Gastroesophageal sphincter (tissue), 4 donors: Measurements from ENCODE around the gene RGS21. TPM values are rescaled to one million over a fixed set of nuclear protein-coding genes. Genes with fewer than 3 reads are reported as not detected.

Experiments used
- ATAC-seq: fragments of 150-250 bp; one replicate; pipeline ENCODE4 v1.9.1; 2016; ENCODE audit warnings: mild to moderate bottlenecking, moderate library complexity
- H3K27ac ChIP-seq, 4 donors: fragments of 200-600 bp; sonication (generic) in 3 of 4; 1 replicate in 3 of 4; 2 replicates in 1 of 4; pipeline ENCODE4 v1.5.1; 2016 to 2019
- H3K27me3 ChIP-seq: fragments of 200-600 bp; sonication (generic); one replicate; pipeline ENCODE4 v1.5.1; 2019
- H3K36me3 ChIP-seq, 2 donors: fragments of 200-600 bp; sonication (generic); one replicate each; pipeline ENCODE4 v1.5.1; 2019; ENCODE audit warnings: control low read depth in 1 of 2
- H3K4me1 ChIP-seq, 3 donors: fragments of 200-600 bp; sonication (generic); 1 replicate in 2 of 3; 2 replicates in 1 of 3; pipeline ENCODE4 v1.5.1; 2016 to 2019; ENCODE audit warnings: control low read depth in 2 of 3
- H3K4me3 ChIP-seq, 2 donors: fragments of 200-600 bp; sonication (generic); one replicate each; pipeline ENCODE4 v1.5.1; 2019; ENCODE audit warnings: mild to moderate bottlenecking in 1 of 2, moderate library complexity in 1 of 2
- H3K9me3 ChIP-seq, 3 donors: fragments of 200-600 bp; sonication (generic); one replicate each; pipeline ENCODE4 v1.5.1; 2017 to 2019; ENCODE audit warnings: control low read depth in 2 of 3
- EP300 ChIP-seq: sonication (generic); formaldehyde crosslinking; IDR thresholded peaks from one replicate; pipeline ENCODE4 v1.6.1; 2017; ENCODE audit warnings: antibody characterized with exemption, mild to moderate bottlenecking
- POLR2A ChIP-seq, 2 donors: fragments of 450-650 bp; IDR thresholded peaks; one replicate each; pipeline ENCODE4 v1.6.1; 2017; ENCODE audit warnings: antibody characterized with exemption in 2 of 2, mild to moderate bottlenecking in 2 of 2, moderate library complexity in 1 of 2
- POLR2AphosphoS5 ChIP-seq: sonication (generic); formaldehyde crosslinking; IDR thresholded peaks from one replicate; pipeline ENCODE4 v1.6.1; 2017; ENCODE audit warnings: antibody characterized with exemption
- WGBS, 2 donors: methylation state at CpG; one replicate each; pipeline ENCODE4 v1.1.5; 2018; ENCODE audit warnings: low coverage in 1 of 2; 5-methylcytosine and 5-hydroxymethylcytosine counted together
- total RNA-seq, 4 donors: library from RNA; depleted of rRNA; stranded (reverse); fragments of >200 nt; gene quantifications; one replicate each; pipeline ENCODE4 v1.1.0, GENCODE V29; 2016
- TF ChIP-seq, protein P1 (sequence below), 4 experiments: fragments of 200-600 bp in 2 of 4; fragments of 450-650 bp in 2 of 4; sonication (generic) in 1 of 4; IDR thresholded peaks; one replicate each; pipeline ENCODE4 v1.5.1; 2017 to 2019; ENCODE audit warnings: antibody characterized with exemption in 4 of 4, mild to moderate bottlenecking in 2 of 4, moderate library complexity in 2 of 4

The RGS21 gene, protein sequence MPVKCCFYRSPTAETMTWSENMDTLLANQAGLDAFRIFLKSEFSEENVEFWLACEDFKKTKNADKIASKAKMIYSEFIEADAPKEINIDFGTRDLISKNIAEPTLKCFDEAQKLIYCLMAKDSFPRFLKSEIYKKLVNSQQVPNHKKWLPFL
- not detected for total RNA-seq

DNA sequence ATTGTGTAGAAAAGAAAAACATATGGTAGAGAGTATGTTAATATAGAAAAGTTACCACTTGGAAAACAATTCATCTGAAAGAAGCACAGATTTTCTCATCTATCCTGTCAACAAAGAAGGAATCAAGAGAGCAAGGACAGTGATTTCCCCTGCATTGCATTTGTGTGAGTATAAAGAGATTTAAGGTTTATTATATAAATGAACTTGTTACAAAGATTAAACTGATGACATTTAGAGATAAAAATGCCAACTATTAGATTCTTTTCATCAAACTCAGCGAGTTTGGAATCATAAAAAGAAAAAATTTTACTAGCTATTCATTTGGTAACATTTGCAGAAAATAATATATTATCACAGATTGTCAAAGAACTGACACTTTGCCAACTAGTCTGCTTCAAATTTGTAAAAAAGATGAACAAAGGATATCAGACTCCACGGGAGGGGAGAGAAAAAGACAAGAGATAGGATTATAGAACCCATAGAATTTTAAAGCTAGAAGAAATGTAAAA lies at the start of gene RGS21:
Gene RGS21, plus strand, starts transcription at position 51 of the 509 bp plus-strand sequence. CDS start 26,045 bp downstream, outside the sequence.
- Histone ChIP-seq H3K27ac (no peak within 1 kb of the TSS), H3K36me3 (no peaks in the 10 kb centered on the region), H3K4me1 (no peaks in the 10 kb centered on the region), H3K4me3 (no peak within 1 kb of the TSS), H3K27me3 (no peaks in the 10 kb centered on the region), H3K9me3 (no peaks in the 10 kb centered on the region)
- 33 to 47% methylated on average over 2 of the region's 2 CpGs for whole genome bisulfite sequencing, 2 donors
- TF ChIP-seq POLR2A (IDR thresholded peaks at IDR 0.05) (no peak), EP300 (no peak), POLR2AphosphoS5 (no peak)
- TF ChIP-seq, protein P1, sequence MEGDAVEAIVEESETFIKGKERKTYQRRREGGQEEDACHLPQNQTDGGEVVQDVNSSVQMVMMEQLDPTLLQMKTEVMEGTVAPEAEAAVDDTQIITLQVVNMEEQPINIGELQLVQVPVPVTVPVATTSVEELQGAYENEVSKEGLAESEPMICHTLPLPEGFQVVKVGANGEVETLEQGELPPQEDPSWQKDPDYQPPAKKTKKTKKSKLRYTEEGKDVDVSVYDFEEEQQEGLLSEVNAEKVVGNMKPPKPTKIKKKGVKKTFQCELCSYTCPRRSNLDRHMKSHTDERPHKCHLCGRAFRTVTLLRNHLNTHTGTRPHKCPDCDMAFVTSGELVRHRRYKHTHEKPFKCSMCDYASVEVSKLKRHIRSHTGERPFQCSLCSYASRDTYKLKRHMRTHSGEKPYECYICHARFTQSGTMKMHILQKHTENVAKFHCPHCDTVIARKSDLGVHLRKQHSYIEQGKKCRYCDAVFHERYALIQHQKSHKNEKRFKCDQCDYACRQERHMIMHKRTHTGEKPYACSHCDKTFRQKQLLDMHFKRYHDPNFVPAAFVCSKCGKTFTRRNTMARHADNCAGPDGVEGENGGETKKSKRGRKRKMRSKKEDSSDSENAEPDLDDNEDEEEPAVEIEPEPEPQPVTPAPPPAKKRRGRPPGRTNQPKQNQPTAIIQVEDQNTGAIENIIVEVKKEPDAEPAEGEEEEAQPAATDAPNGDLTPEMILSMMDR (IDR thresholded peaks at IDR 0.05): no peak
- no peak for ATAC-seq

DNA sequence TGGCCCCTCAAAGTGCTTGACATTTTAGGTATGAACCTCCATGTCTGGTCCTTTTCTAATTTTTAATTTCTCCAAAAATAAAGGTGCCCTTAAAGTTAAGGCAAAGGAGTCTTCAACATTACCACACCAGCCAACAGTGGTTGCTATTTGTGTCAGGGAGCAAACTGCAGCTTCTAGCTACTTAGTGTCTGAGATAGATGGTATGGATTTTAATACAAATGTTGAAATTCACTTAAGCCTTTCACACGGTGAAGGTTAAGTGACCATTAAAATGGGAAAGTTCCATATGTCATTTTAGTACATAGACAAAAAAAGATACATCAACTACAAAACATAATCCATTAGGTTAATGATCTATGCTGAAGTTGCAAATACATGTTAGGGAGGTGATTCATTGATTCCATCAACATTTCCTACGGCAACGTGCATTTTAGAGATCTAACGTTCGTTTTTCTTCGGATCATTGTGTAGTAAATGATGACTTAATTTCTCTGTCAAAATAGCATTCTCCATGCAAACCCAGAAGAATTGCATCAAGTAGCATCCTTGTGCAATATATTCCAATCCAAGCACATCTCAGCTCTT lies 48.2 kb upstream of the RGS21 start:
- no peak overlapping the region for H3K4me3 ChIP-seq
- H3K27ac ChIP-seq: no peak overlapping the region
- TF ChIP-seq POLR2A (IDR thresholded peaks at IDR 0.05): no peak
- TF ChIP-seq POLR2AphosphoS5: no peak
- TF ChIP-seq, protein P1 (IDR thresholded peaks at IDR 0.05): no peak
- TF ChIP-seq EP300: no peak
- H3K36me3 ChIP-seq: no peaks in the 10 kb centered on the region
- no peaks in the 10 kb centered on the region for H3K4me1 ChIP-seq
- 88 to 93% methylated on average over 6 of the region's 6 CpGs for WGBS, 2 donors
- no peak for ATAC-seq
- H3K27me3 ChIP-seq: no peaks in the 10 kb centered on the region
- no peaks in the 10 kb centered on the region for H3K9me3 ChIP-seq

DNA sequence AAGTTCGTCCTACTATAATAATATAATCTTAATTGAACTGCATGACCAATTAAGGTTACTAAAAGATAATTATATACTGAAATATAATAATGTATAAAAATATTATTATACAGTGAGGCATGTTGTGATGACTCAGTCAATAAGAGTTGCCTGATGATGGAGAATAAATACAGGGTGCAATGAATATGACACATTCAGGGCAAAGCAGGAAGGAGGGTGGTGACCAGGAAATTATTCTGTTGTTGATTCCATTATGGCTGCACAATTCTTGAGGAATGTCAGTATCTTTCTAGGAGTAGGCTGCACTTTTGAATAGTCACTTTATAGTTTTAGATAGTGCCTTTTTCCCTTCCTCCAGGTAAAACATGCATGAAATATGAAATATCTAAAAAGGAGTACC lies 46.4 kb upstream of the RGS21 start:
- Histone ChIP-seq H3K27ac (no peak overlapping the region), H3K27me3 (no peaks in the 10 kb centered on the region), H3K4me1 (no peaks in the 10 kb centered on the region), H3K9me3 (no peaks in the 10 kb centered on the region), H3K4me3 (no peak overlapping the region), H3K36me3 (no peaks in the 10 kb centered on the region)
- 63 to 89% methylated on average over 1 of the region's 1 CpG for WGBS, 2 donors
- no peak for TF ChIP-seq POLR2AphosphoS5
- TF ChIP-seq, protein P1 (IDR thresholded peaks at IDR 0.05): no peak
- TF ChIP-seq EP300: no peak
- TF ChIP-seq POLR2A (IDR thresholded peaks at IDR 0.05): no peak
- ATAC-seq: no peak

DNA sequence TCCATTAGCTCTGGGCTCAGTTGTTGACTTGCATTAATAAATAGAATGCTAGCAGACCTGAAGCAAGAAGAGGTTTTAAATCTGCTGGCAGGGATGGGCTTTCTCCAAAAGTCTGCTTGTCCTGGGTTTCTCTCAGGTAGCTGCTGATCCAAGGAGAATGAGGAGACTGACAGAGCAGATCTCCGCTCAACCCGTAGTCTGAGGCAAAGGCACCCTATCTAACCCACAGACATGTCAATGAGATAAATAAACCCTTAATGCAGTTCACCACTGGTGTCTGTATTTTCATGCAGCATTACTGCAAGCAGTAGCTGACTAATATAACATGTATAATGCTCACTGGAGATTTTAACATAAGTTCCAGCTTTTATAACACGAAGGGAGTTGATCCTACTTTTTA lies 44.1 kb upstream of the RGS21 start:
- TF ChIP-seq EP300 (no peak), POLR2AphosphoS5 (no peak), POLR2A (IDR thresholded peaks at IDR 0.05) (no peak)
- TF ChIP-seq, protein P1 (IDR thresholded peaks at IDR 0.05): no peak
- Histone ChIP-seq H3K27ac (no peak overlapping the region), H3K9me3 (no peaks in the 10 kb centered on the region), H3K4me1 (no peaks in the 10 kb centered on the region), H3K27me3 (no peaks in the 10 kb centered on the region), H3K4me3 (no peak overlapping the region), H3K36me3 (no peaks in the 10 kb centered on the region)
- ATAC-seq: no peak
- 33 to 80% methylated on average over 1 to 2 of the region's 3 CpGs for WGBS, 2 donors

DNA sequence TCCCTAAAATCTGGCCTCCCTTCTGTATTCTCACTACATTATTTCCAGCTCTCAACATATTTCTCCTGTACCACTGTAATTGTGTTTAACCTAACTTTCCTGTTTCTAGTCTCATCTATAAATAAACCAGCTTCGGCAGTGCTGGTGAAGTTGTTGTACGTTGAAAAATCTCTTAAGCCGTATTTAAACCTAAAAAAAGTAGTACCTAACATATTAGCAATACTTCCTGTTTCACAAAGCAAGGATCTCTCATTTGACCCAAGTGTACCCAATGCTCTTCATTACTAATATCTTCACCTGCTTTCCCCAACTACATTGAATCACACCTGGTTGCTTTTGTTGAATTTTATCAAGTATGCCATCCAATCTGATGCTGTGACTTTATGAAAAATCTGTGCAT lies 42.2 kb upstream of the RGS21 start:
- H3K4me3 ChIP-seq: no peak overlapping the region
- no peak for ATAC-seq
- no peaks in the 10 kb centered on the region for H3K27me3 ChIP-seq
- 67% methylated on average over 3 of the region's 3 CpGs for WGBS, 2 donors
- no peaks in the 10 kb centered on the region for H3K4me1 ChIP-seq
- no peak overlapping the region for H3K27ac ChIP-seq
- H3K9me3 ChIP-seq: no peaks in the 10 kb centered on the region
- no peaks in the 10 kb centered on the region for H3K36me3 ChIP-seq
- TF ChIP-seq POLR2AphosphoS5 (no peak), POLR2A (IDR thresholded peaks at IDR 0.05) (no peak), EP300 (no peak)
- TF ChIP-seq, protein P1 (IDR thresholded peaks at IDR 0.05): no peak
